GM06990 (cell line): ENCODE results near the gene TYK2.

Experiments
- DNase-seq: peaks from one replicate; pipeline ENCODE4 v3.0.0-alpha.2; 2011; ENCODE audit not compliant: insufficient read length; ENCODE audit errors: extremely low read depth
- H3K27me3 ChIP-seq: replicated peaks from 2 replicates; pipeline ENCODE4 v1.6.0; 2011; ENCODE audit warnings: low read length; ENCODE audit not compliant: control insufficient read depth, insufficient read depth
- H3K36me3 ChIP-seq: 2 replicates; pipeline ENCODE4 v1.5.1; 2011; ENCODE audit warnings: low read length; ENCODE audit not compliant: control insufficient read depth, insufficient read depth
- H3K4me3 ChIP-seq: replicated peaks from 2 replicates; pipeline ENCODE4 v1.5.1; 2011; ENCODE audit warnings: low read depth, mild to moderate bottlenecking, control low read depth, low read length
- TF ChIP-seq, protein P1 (sequence below): IDR thresholded peaks from 2 replicates; pipeline ENCODE4 v1.5.1; 2011; ENCODE audit warnings: low read length, control low read depth, mild to moderate bottlenecking, inconsistent platforms; ENCODE audit not compliant: insufficient read depth, poor library complexity, severe bottlenecking

Gene TYK2

DNA sequence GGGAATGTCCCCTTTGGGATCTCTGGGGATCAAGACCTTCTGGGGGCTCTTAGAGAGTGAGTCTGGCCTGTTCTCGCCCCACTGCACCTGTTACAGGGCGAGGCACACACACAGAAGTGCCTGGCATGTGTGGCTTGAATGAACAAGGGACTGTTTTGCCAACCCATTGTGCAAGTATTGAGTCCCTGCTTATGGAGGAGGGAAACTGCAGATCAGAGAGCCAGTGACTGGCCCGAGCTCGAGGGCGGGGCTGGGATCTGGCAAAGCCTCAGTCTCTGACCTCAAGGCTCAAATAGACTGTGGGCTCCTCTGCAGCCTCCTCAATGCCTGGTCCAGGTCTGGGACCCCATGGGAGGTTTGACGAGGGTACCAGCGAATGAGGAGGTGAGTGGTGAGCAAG lies 52.6 kb downstream of the TYK2 start:
- Histone ChIP-seq H3K36me3 (peaks cover 52% of the 10 kb centered on the region), H3K27me3 (no peaks in the 10 kb centered on the region), H3K4me3 (no peak overlapping the region)
- TF ChIP-seq, protein P1, sequence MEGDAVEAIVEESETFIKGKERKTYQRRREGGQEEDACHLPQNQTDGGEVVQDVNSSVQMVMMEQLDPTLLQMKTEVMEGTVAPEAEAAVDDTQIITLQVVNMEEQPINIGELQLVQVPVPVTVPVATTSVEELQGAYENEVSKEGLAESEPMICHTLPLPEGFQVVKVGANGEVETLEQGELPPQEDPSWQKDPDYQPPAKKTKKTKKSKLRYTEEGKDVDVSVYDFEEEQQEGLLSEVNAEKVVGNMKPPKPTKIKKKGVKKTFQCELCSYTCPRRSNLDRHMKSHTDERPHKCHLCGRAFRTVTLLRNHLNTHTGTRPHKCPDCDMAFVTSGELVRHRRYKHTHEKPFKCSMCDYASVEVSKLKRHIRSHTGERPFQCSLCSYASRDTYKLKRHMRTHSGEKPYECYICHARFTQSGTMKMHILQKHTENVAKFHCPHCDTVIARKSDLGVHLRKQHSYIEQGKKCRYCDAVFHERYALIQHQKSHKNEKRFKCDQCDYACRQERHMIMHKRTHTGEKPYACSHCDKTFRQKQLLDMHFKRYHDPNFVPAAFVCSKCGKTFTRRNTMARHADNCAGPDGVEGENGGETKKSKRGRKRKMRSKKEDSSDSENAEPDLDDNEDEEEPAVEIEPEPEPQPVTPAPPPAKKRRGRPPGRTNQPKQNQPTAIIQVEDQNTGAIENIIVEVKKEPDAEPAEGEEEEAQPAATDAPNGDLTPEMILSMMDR: no peak
- no peak for DNase-seq

DNA sequence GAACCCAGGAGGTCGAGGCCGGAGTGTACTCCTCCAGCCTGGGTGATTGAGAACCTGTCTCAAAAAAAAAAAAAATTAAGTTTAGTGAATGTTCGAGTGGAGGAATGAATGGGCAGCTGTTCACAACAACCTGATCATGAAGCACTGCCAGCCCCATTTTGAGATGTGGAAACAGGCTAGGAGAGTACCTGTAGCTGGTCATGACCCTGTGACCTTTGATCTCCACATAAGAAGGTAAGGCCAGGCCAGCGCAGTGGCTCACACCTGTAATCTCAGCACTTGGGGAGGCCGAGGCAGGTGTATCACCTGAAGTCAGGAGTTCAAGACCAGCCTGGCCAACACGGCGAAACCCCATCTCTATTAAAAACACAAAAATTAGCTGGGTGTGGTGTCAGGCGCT lies 54.6 kb downstream of the TYK2 start:
- Histone ChIP-seq H3K36me3 (peaks cover 65% of the 10 kb centered on the region), H3K27me3 (no peaks in the 10 kb centered on the region), H3K4me3 (no peak overlapping the region)
- TF ChIP-seq, protein P1: no peak
- DNase-seq: no peak

DNA sequence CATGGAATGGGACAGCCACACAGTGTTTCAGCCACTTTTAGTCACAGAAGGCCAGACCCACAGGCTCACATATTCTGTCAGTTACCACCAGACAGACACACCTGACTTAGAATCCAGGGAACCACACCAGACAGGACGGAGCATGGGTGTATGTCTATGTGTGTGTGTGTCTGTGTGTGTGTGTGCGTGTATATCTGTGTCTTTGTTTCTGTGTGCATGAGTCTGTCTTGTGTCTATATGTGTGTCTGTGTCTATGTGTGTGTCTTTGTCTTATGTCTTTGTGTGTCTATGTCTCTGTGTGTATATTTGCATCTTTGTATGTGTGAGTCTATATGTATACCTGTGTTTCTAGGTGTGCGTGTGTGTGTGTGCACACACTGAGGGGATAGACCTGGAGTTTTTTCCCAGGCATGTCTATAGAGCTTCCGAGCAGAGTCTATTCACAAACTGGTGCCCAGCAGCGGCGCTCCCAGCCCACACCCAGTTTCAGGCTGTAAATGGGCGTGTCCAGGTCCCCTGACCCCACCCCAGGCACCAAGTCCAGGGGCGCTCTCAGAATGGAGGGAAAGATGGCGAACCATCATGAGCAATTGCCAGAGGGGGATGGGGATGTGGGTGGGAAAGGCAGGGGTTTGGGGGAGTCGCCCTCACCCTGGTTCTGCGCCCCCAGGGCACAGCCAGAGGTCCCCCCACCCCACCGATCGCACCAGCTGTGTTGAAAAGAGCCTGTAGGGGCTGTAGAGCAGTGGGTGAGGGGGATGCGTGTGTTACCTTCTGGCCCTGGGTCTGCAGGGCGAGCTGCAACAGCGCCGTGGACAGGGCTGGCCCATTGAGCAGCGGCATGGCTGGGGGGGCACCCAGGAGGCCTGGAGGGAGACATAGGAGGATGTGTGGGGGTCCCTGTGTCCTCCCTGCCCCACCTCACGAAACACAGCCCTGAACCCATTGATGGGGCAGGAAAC lies 58.2 kb downstream of the TYK2 start:
- DNase-seq: no peak
- TF ChIP-seq, protein P1: no peak
- Histone ChIP-seq H3K27me3 (no peaks in the 10 kb centered on the region), H3K36me3 (peaks cover 53% of the 10 kb centered on the region), H3K4me3 (no peak overlapping the region)

DNA sequence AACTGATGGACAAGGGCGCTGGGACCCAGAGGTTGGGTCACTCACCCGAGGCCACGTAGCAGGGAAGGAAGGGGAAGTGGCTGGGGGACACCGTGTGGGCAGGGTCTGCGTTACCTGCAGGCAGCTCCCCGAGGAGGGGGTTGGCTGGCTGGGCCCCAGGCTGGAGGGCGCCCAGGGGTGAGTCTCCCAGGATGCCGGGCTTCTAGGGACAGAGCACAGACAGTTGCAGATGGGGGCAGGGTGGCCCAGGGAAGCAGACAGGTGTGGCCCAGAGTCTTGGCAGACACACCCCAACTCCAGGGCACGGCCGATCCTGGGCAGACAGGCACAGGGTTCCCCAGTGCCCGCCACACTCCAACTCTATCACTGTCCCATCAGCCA lies 59.0 kb downstream of the TYK2 start:
- Histone ChIP-seq H3K4me3 (no peak overlapping the region), H3K36me3 (peaks cover 50% of the 10 kb centered on the region), H3K27me3 (no peaks in the 10 kb centered on the region)
- TF ChIP-seq, protein P1: no peak
- no peak for DNase-seq

DNA sequence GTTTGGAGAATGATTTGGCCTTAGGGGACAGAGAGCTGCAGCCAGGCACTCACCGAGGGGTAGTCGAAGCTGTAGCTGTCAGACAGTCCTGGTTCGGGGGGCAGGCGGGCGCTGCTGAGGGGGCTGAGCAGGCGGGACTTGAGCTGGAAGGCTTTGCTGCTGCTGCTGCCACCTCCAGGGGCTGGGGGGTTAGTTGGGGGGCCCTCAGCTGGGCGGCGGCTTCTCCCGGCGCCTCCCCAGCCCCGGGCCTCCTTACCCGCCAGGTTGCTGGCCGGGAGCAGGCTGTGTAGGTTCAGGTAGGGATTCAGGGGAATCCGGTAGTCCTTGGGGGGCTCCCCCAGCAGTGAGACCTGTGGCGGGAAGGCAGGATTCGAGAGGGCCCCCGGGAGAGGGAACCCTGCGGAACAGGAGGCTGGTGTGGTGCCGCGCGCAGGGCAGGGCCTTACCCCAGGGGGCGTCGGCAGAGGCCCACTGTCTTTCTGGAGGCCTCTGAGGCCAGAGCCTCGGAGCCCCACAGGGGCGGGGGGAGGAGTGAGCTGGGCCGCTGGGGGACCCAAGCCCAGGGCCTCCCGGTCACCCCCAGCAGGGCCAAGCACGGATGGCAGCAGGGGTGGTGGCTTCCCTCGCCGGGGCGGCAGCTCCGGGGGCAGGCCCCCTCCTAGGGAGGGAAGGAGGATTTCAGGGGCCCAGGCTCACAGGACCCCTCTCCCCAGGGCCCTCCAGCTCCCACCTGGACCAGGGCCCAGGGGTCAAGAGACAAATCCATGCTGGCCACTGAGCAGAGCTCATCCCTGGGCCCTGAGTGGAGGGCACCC lies 59.6 kb downstream of the TYK2 start:
- DNase-seq: no peak
- H3K36me3 ChIP-seq: peaks cover 47% of the 10 kb centered on the region
- TF ChIP-seq, protein P1: no peak
- H3K27me3 ChIP-seq: no peaks in the 10 kb centered on the region
- H3K4me3 ChIP-seq: no peak overlapping the region
